CD4-positive, alpha-beta T cell treated with Interferon alpha-2 for 1 hour (primary cell): ENCODE data around the gene GHR.

Experiments
- DNase-seq, 2 donors: peaks; one replicate each; pipeline ENCODE4 v3.0.0-alpha.2; 2020 to 2022

GHR gene

GRCh38 chr5:42423285-42424165 lies at the start of gene GHR:
Gene GHR (plus strand): TSS chr5:42423439. CDS start chr5:42565875, 142,436 bp downstream.
- DNase-seq = peak in 1 of 2 donors; percentile 18

GRCh38 chr5:42374679-42375273 lies 48.5 kb upstream of the GHR start:
- no peak for DNase-seq

GRCh38 chr5:42377496-42377895 lies 45.7 kb upstream of the GHR start:
- no peak for DNase-seq

GRCh38 chr5:42381973-42382372 lies 41.3 kb upstream of the GHR start:
- no peak for DNase-seq

GRCh38 chr5:42387563-42387962 lies 35.7 kb upstream of the GHR start:
- DNase-seq = no peak

- DNase-seq = no peak
These were observed 33.1 kb upstream of the GHR start for GRCh38 chr5:42390115-42390514.

- no peak for DNase-seq
These were observed 30.3 kb upstream of the GHR start for GRCh38 chr5:42392917-42393316.

GRCh38 chr5:42396111-42396510 lies 27.1 kb upstream of the GHR start:
- DNase-seq = no peak

GRCh38 chr5:42397267-42397666 lies 26.0 kb upstream of the GHR start:
- no peak for DNase-seq

- no peak for DNase-seq
These were observed 23.5 kb upstream of the GHR start for GRCh38 chr5:42399702-42400101.

GRCh38 chr5:42400474-42400873 lies 22.8 kb upstream of the GHR start:
- DNase-seq = no peak

- no peak for DNase-seq
These were observed 20.0 kb upstream of the GHR start for GRCh38 chr5:42403236-42403635.

- no peak for DNase-seq
These were observed 18.9 kb upstream of the GHR start for GRCh38 chr5:42404366-42404765.

GRCh38 chr5:42419294-42419693 lies 3.9 kb upstream of the GHR start:
- DNase-seq = no peak

GRCh38 chr5:42422656-42423280 lies 471 bp upstream of the GHR start:
- no peak for DNase-seq

- no peak for DNase-seq
These were observed 2.8 kb downstream of the GHR start for GRCh38 chr5:42426016-42426415.

- DNase-seq = no peak
These were observed 6.5 kb downstream of the GHR start for GRCh38 chr5:42429694-42430093.

GRCh38 chr5:42434047-42434724 lies 10.9 kb downstream of the GHR start:
- no peak for DNase-seq

- DNase-seq = no peak
These were observed 12.8 kb downstream of the GHR start for GRCh38 chr5:42436051-42436450.

GRCh38 chr5:42454216-42454995 lies 31.2 kb downstream of the GHR start:
- DNase-seq = no peak

- DNase-seq = no peak
These were observed 37.8 kb downstream of the GHR start for GRCh38 chr5:42461033-42461432.

GRCh38 chr5:42461507-42461906 lies 38.3 kb downstream of the GHR start:
- DNase-seq = no peak

GRCh38 chr5:42462083-42462482 lies 38.8 kb downstream of the GHR start:
- no peak for DNase-seq
